Activated CD4-positive, alpha-beta memory T cell treated with anti-CD3 and anti-CD28 coated beads for 36 hours (primary cell): ENCODE results near the gene NCKAP5. TPM values are rescaled to one million over a fixed set of nuclear protein-coding genes. Genes with fewer than 3 reads are reported as not detected.

Experiments
- CTCF ChIA-PET: fragments of 350-600 bp; sonication (Branson Sonifier 250); formaldehyde crosslinking; loops from one replicate; lab custom pipeline; 2021; ENCODE audit warnings: antibody characterized with exemption, inconsistent platforms; lab: Charles Lee
- POLR2A ChIA-PET: fragments of 350-600 bp; sonication (Branson Sonifier 250); formaldehyde crosslinking; loops from one replicate; lab custom pipeline; 2021; ENCODE audit warnings: antibody characterized with exemption; lab: Charles Lee
- DNase-seq: peaks from one replicate; pipeline ENCODE4 v3.0.0-alpha.2; 2020
- H3K27ac Mint-ChIP-seq: one replicate; pipeline ENCODE4 v1.8.0; 2021; ENCODE audit warnings: mixed read lengths
- H3K27me3 Mint-ChIP-seq: one replicate; pipeline ENCODE4 v1.8.0; 2021; ENCODE audit warnings: mixed read lengths
- H3K36me3 Mint-ChIP-seq: one replicate; pipeline ENCODE4 v1.8.0; 2021; ENCODE audit warnings: mixed read lengths
- H3K4me1 Mint-ChIP-seq: one replicate; pipeline ENCODE4 v1.8.0; 2021; ENCODE audit warnings: low read depth, mixed read lengths
- H3K4me3 Mint-ChIP-seq: one replicate; pipeline ENCODE4 v1.8.0; 2021; ENCODE audit warnings: mild to moderate bottlenecking, mixed read lengths
- H3K9me3 Mint-ChIP-seq: one replicate; pipeline ENCODE4 v1.8.0; 2021; ENCODE audit warnings: mixed read lengths
- intact Hi-C: fragments of 100-400 bp; cut with micrococcal nuclease; formaldehyde crosslinking; loops from one replicate; pipeline ENCODE4 v1.15.1; 2023
- total RNA-seq, 2 experiments: library from RNA; stranded (reverse); gene quantifications; one replicate each; pipeline ENCODE4 v1.2.3, GENCODE V29; 2021

The NCKAP5 gene
- total RNA-seq, 2 experiments from 2014 or later, result not detected

DNA sequence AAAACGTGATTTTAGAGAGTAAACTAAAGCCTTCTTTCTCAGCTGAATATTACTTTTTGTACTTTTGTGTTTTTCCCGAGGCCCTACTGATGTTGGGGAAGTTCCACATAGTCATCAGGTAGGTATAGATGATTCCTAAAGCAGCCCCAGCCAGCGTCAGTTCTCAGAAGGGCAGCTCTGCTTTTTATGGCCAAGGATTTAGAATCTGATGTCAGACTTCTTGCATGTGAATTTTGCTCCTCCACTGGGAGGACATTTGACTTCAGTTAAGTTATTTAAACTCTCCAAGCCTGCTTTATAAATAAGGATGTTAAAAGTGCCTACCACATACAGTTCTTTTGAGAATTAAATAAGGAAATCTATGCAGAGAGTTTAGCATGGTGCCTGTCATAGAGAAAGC is 130.8 kb downstream of the NCKAP5 start:
- ChIA-PET CTCF (interaction anchor here (0.6 kb wide), 1 partner anchor 885 kb away, joined by 3 read pairs; no protein-coding TSS in a partner anchor), POLR2A (no interaction called here)
- Mint-ChIP-seq H3K9me3 (no peaks in the 10 kb centered on the region), H3K4me1 (no peaks in the 10 kb centered on the region), H3K36me3 (no peaks in the 10 kb centered on the region), H3K27ac (no peak overlapping the region), H3K4me3 (no peak overlapping the region), H3K27me3 (no peaks in the 10 kb centered on the region)
- intact Hi-C loops, result no loop called here
- no peak for DNase-seq

- ChIA-PET POLR2A (no interaction called here), CTCF (no interaction called here)
- intact Hi-C loops, result no loop called here
- Mint-ChIP-seq H3K27ac (no peak overlapping the region), H3K36me3 (no peaks in the 10 kb centered on the region), H3K4me1 (no peaks in the 10 kb centered on the region), H3K9me3 (peaks cover 3% of the 10 kb centered on the region), H3K27me3 (no peaks in the 10 kb centered on the region), H3K4me3 (no peak overlapping the region)
- DNase-seq, result no peak
These were observed 133.1 kb downstream of the NCKAP5 start for GRCh38 chr2:133434959-133435668.

DNA sequence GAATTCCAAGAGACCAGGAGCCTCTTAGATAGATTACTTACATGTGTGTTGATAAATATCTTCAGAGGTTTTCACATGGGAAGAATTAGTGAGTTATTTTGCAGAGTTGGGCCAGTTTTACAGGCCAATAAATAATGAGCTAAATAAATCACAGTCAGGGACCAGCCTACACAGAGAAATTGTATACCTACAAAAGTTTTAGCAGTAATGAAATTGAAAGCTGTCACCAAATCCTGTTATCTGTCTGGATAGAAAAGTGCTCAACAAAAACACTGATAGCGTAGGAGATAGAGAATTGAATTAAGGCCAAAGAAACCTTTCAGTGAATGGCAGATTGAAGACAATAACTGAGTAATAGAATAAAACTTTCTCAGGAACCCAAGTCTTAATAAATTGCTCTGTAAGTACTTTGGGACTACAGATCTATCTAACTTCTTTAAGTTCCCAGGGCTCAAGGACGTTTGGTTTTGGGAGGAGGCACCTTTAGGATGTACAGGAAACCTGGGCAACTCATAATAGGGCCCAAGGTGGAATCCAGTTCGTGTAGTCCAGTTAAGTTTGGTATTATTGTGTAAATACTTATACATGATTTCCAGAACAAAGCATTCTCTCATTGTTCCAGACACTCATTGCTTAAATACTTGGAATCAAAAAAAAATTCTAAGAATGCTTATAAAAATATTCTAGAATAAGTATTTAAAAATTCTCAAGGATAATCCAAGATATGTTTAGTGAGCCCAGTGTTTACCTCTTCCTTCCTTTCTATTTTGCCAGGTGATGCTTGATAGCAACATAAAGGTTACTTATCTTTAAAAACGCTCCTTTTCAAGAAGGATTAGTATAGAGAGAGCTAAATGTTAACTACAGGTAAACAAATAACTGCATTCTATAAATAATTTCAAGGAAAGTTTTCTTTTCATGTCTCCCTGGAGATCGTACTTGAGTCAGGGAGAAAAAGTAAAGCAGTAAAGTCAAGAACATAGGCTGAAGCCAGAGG is 134.5 kb downstream of the NCKAP5 start:
- no peak for DNase-seq
- Mint-ChIP-seq H3K4me3 (no peak overlapping the region), H3K9me3 (peaks cover 11% of the 10 kb centered on the region), H3K27ac (no peak overlapping the region), H3K4me1 (no peaks in the 10 kb centered on the region), H3K27me3 (no peaks in the 10 kb centered on the region), H3K36me3 (no peaks in the 10 kb centered on the region)
- POLR2A ChIA-PET, result no interaction called here
- CTCF ChIA-PET, result no interaction called here
- intact Hi-C loops, result no loop called here

DNA sequence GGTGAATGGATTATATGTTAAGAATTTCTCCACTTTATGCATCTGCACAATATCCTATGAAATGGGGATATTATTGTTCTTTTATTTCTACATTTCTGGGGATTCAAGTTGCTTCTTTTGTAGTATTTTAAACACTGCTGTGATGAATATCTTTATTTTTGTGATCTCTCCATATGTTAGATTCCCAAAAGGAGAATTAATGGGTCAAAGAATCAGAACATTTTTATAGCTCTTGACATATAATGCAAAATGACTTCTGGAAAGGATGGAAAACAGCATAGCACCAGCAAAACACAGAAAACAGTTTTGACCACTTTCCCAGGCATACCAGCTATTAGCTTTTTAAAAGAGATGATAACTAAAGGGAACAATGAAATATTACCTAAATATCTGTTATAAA is 135.5 kb downstream of the NCKAP5 start:
- Mint-ChIP-seq H3K27me3 (no peaks in the 10 kb centered on the region), H3K36me3 (no peaks in the 10 kb centered on the region), H3K4me3 (no peak overlapping the region), H3K27ac (no peak overlapping the region), H3K4me1 (no peaks in the 10 kb centered on the region), H3K9me3 (peaks cover 11% of the 10 kb centered on the region)
- no peak for DNase-seq
- intact Hi-C loops, result no loop called here
- CTCF ChIA-PET, result no interaction called here
- POLR2A ChIA-PET, result no interaction called here

GRCh38 chr2:133431289-133431688 is 137.0 kb downstream of the NCKAP5 start:
- CTCF ChIA-PET, result no interaction called here

GRCh38 chr2:133426791-133427190 is 141.5 kb downstream of the NCKAP5 start:
- no peaks in the 10 kb centered on the region for H3K36me3 Mint-ChIP-seq
- H3K4me1 Mint-ChIP-seq, result no peaks in the 10 kb centered on the region
- H3K4me3 Mint-ChIP-seq, result no peak overlapping the region
- H3K27me3 Mint-ChIP-seq, result no peaks in the 10 kb centered on the region
- DNase-seq, result no peak
- CTCF ChIA-PET, result no interaction called here
- no peak overlapping the region for H3K27ac Mint-ChIP-seq
- intact Hi-C loops, result no loop called here
- POLR2A ChIA-PET, result no interaction called here
- H3K9me3 Mint-ChIP-seq, result peaks cover 11% of the 10 kb centered on the region

More at GRCh38 chr2:133431289-133431688, 137.0 kb downstream of the NCKAP5 start:
- no peak overlapping the region for H3K27ac Mint-ChIP-seq
- H3K4me3 Mint-ChIP-seq, result no peak overlapping the region
- H3K36me3 Mint-ChIP-seq, result no peaks in the 10 kb centered on the region
- no peaks in the 10 kb centered on the region for H3K27me3 Mint-ChIP-seq
- intact Hi-C loops, result no loop called here
- POLR2A ChIA-PET, result no interaction called here
- DNase-seq, result no peak
- H3K4me1 Mint-ChIP-seq, result no peaks in the 10 kb centered on the region
- peaks cover 11% of the 10 kb centered on the region for H3K9me3 Mint-ChIP-seq

DNA sequence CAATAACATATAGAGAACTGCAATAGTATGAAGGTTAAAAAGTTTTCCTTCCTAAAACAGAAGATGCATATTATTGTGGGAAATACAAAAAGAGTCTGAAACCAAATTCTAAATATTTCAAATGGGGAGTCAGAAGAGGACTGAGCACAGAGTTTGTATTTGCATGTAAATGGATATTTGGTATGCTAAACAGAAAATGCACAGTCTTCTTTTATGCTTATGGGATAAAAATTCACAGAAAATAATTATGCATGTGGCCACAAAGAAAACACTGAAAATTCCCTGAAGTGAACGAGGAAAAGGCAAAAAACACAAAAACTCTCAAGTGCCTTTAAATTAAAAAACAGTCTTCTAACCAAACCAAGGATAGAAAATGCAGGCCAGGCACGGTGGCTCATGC is 142.7 kb downstream of the NCKAP5 start:
- no peaks in the 10 kb centered on the region for H3K36me3 Mint-ChIP-seq
- H3K9me3 Mint-ChIP-seq, result peaks cover 11% of the 10 kb centered on the region
- intact Hi-C loops, result no loop called here
- no peaks in the 10 kb centered on the region for H3K27me3 Mint-ChIP-seq
- H3K4me1 Mint-ChIP-seq, result no peaks in the 10 kb centered on the region
- H3K4me3 Mint-ChIP-seq, result no peak overlapping the region
- ChIA-PET CTCF (no interaction called here), POLR2A (no interaction called here)
- no peak for DNase-seq
- no peak overlapping the region for H3K27ac Mint-ChIP-seq

DNA sequence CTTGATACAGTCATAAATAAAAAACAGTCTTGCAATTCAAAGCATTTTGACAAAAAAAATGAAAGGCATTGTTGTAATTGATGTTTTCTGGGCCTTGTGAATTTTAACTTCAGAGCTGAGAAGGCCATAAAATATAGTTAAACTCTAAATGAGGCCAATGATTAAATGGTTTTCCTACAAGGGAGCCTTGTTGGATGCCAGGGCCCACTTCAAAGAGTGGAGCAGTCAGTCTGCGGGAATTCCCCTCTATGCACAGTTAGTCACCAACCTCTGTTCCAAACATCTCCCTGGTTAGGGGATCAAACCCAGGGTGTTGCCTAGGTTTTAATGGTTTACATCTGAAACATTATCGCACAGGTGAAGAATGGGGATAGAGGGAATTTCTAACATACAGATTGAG is 143.4 kb downstream of the NCKAP5 start:
- no peaks in the 10 kb centered on the region for H3K27me3 Mint-ChIP-seq
- ChIA-PET CTCF (no interaction called here), POLR2A (no interaction called here)
- no peak for DNase-seq
- H3K36me3 Mint-ChIP-seq, result no peaks in the 10 kb centered on the region
- H3K27ac Mint-ChIP-seq, result no peak overlapping the region
- H3K4me1 Mint-ChIP-seq, result no peaks in the 10 kb centered on the region
- no peak overlapping the region for H3K4me3 Mint-ChIP-seq
- intact Hi-C loops, result no loop called here
- peaks cover 5% of the 10 kb centered on the region for H3K9me3 Mint-ChIP-seq

DNA sequence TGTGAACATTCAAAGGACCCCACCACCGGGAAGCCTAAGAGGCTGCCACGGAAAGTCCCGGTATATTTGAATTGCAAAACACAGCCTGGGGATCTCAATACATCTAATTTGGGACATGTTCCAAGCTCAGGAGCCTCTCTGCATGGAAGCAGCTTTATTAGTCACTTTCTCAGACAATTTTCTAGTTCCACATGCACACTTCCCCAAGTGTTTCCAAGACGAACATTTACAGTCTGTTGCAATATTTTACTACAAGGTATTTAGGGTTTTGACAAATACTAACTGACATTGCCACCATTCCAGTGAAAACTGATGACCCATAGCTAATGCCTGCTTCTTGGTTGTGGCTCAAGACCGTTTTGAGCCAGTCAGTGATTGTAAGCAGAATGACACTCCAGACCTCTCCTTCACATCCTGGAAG is 145.3 kb downstream of the NCKAP5 start:
- intact Hi-C loops, result no loop called here
- Mint-ChIP-seq H3K9me3 (no peaks in the 10 kb centered on the region), H3K4me1 (no peaks in the 10 kb centered on the region), H3K27ac (no peak overlapping the region), H3K4me3 (no peak overlapping the region), H3K36me3 (no peaks in the 10 kb centered on the region), H3K27me3 (no peaks in the 10 kb centered on the region)
- ChIA-PET CTCF (no interaction called here), POLR2A (no interaction called here)
- DNase-seq, result no peak

- H3K4me3 Mint-ChIP-seq, result no peak overlapping the region
- no peak overlapping the region for H3K27ac Mint-ChIP-seq
- DNase-seq, result no peak
- intact Hi-C loops, result no loop called here
- no peaks in the 10 kb centered on the region for H3K9me3 Mint-ChIP-seq
- no peaks in the 10 kb centered on the region for H3K4me1 Mint-ChIP-seq
- POLR2A ChIA-PET, result no interaction called here
- no peaks in the 10 kb centered on the region for H3K36me3 Mint-ChIP-seq
- H3K27me3 Mint-ChIP-seq, result no peaks in the 10 kb centered on the region
- CTCF ChIA-PET, result no interaction called here
These were observed 146.5 kb downstream of the NCKAP5 start for GRCh38 chr2:133421516-133422324.

DNA sequence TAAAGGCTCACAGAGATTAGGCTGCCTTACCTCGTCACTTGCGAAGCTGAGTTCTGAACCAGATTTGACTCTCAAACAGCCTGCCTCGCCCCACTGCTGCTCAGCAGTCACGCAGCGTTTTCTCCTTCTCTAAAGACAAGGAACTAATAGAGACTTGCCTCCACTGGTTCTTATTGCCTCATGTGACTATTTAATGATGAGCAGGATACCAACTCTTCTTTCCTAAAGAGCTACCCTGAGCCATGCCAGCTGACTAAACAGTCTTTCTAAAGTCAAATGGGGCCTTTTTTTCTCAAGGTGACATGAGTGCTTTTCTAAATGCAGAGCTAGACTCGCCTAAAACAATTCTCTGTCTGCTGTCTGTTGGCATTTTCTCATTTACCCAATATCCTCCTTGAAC is 147.5 kb downstream of the NCKAP5 start:
- POLR2A ChIA-PET, result no interaction called here
- CTCF ChIA-PET, result no interaction called here
- Mint-ChIP-seq H3K27me3 (no peaks in the 10 kb centered on the region), H3K4me3 (no peak overlapping the region), H3K4me1 (no peaks in the 10 kb centered on the region), H3K27ac (no peak overlapping the region), H3K9me3 (no peaks in the 10 kb centered on the region), H3K36me3 (no peaks in the 10 kb centered on the region)
- no peak for DNase-seq
- intact Hi-C loops, result no loop called here

GRCh38 chr2:133418671-133419070 is 149.6 kb downstream of the NCKAP5 start:
- Mint-ChIP-seq H3K36me3 (no peaks in the 10 kb centered on the region), H3K27ac (no peak overlapping the region), H3K4me3 (no peak overlapping the region), H3K4me1 (no peaks in the 10 kb centered on the region), H3K27me3 (no peaks in the 10 kb centered on the region), H3K9me3 (no peaks in the 10 kb centered on the region)
- POLR2A ChIA-PET, result no interaction called here
- CTCF ChIA-PET, result no interaction called here
- intact Hi-C loops, result no loop called here
- DNase-seq, result no peak
